Amniotic stem cell (primary cell): Measurements from ENCODE around the gene MEGF8.

ENCODE experiments used
- DNase-seq: peaks from one replicate; lab custom pipeline; 2025; lab: John Stamatoyannopoulos, UW

MEGF8 gene

DNA sequence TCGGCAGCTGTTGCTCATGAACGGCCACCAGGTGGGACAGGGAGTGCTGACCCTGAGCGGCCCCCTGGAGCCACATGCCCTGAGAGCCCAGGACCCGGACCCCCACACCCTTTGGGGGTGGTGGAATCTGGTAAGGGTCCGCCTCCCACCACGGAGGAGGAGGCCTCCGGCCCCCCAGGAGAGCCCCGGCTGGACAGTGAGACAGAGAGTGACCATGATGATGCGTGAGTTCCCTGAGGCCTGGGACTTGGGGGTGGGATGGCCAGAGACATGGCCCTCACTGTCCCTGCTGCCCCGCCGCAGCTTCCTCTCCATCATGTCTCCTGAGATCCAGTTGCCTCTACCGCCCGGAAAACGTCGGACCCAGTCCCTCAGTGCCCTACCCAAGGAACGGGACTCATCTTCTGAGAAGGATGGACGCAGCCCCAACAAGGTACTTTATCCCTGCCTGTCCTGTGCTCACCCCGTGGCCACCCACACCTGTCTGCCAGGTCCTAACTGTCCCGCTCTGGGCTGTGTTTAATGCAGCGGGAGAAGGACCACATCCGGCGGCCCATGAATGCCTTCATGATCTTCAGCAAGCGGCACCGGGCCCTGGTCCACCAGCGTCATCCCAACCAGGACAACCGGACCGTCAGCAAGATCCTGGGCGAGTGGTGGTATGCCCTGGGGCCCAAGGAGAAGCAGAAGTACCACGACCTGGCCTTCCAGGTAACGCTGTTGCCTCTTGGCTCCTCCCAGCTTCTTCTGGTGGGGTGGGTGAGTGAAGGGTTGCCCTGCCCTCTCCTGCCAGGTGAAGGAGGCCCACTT lies 38.2 kb upstream of the MEGF8 start:
- DNase-seq, result no peak

GRCh38 chr19:42287827-42288107 lies 37.7 kb upstream of the MEGF8 start:
- no peak for DNase-seq

- DNase-seq, result no peak
Measured at GRCh38 chr19:42288387-42288786, 37.0 kb upstream of the MEGF8 start.

GRCh38 chr19:42288881-42289555 lies 36.4 kb upstream of the MEGF8 start:
- no peak for DNase-seq

- no peak for DNase-seq
Measured at GRCh38 chr19:42289556-42290041, 35.8 kb upstream of the MEGF8 start.

DNA sequence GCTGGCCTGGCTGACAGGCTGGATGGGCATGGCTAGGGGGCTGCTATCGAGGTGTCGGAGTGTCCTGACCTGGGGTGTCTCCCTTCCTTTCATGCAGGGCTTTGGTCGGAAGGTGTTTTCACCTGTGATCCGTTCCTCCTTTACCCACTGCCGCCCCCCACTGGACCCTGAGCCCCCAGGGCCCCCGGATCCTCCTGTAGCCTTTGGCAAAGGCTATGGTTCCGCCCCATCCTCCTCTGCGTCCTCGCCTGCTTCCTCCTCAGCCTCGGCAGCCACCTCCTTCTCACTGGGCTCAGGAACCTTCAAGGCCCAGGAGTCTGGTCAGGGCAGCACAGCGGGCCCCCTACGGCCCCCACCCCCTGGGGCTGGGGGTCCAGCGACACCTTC lies 35.3 kb upstream of the MEGF8 start:
- DNase-seq, result no peak

DNA sequence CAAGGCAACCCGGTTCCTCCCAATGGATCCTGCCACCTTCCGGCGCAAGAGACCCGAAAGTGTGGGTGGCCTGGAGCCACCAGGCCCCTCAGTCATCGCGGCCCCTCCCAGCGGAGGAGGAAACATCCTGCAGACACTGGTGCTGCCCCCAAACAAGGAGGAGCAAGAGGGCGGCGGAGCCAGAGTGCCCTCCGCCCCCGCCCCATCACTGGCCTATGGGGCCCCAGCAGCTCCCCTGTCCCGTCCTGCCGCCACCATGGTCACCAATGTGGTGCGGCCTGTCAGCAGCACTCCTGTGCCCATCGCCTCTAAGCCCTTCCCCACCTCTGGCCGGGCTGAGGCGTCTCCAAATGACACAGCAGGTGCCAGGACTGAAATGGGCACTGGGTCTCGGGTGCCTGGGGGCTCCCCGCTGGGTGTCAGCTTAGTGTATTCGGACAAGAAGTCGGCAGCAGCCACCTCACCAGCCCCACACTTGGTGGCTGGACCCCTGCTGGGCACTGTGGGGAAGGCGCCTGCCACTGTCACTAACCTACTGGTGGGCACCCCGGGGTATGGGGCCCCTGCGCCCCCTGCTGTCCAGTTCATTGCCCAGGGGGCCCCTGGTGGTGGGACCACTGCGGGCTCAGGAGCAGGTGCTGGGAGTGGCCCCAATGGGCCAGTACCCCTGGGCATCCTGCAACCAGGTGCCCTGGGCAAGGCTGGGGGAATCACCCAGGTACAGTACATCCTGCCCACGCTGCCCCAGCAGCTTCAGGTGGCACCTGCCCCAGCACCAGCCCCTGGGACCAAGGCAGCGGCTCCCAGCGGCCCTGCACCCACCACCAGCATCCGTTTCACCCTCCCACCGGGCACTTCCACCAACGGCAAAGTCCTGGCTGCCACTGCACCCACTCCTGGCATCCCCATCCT lies 34.7 kb upstream of the MEGF8 start:
- no peak for DNase-seq

DNA sequence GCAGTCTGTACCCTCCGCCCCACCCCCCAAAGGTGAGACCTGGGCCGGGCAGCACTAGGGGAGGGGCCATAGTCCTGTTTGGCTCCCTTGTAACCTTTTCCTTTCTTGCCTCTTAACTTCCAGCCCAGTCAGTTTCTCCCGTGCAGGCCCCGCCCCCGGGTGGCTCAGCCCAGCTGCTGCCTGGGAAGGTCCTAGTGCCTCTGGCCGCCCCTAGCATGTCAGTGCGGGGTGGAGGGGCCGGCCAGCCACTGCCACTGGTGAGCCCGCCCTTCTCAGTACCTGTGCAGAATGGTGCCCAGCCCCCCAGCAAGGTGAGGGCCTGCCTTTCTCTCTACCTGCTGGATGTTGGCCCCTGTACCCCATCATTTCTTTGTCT lies 34.0 kb upstream of the MEGF8 start:
- no peak for DNase-seq

DNA sequence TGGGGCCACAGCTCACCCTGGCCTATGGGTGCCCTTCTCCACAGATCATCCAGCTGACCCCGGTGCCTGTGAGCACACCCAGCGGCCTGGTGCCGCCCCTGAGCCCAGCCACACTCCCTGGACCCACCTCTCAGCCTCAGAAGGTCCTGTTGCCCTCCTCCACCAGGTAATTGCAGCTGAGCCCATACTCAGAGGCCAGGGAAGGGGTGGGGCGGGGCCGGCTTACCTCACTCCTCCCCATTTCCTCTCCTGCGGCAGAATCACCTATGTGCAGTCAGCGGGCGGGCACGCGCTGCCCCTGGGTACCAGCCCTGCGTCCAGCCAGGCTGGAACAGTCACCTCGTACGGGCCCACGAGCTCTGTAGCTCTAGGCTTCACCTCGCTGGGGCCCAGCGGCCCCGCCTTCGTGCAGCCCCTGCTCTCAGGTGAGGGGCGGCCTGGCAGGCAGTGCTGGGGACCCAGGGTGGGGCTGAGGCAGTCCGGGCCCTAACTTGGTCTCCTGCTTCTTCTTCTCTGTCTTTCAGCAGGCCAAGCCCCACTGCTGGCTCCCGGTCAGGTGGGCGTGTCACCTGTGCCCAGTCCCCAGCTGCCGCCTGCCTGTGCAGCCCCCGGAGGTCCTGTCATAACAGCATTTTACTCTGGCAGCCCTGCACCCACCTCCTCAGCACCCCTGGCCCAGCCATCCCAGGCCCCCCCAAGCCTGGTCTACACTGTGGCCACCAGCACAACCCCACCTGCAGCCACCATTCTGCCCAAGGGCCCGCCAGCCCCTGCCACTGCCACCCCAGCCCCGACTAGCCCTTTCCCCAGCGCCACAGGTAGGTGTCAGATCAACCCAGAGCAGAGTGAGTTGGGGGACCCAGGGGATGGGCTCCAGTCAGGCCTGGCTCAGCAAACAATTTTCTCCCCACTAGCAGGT lies 33.1 kb upstream of the MEGF8 start:
- no peak for DNase-seq

- DNase-seq, result no peak
Measured at GRCh38 chr19:42292963-42293362, 32.5 kb upstream of the MEGF8 start.

DNA sequence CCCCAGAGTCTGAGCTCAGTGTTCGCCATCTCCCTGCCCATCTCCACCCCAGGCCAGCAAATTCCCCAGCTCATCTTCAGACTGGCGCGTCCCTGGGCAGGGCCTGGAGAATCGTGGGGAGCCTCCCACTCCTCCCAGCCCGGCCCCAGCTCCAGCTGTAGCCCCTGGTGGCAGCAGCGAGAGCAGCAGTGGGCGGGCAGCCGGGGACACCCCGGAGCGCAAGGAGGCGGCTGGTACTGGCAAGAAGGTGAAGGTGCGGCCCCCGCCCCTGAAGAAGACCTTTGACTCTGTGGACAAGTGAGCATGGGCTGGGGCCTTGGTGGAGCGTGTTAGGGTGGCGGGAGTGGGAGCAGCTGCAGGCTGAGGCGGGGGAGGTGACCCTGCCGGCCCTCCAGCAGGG lies 31.9 kb upstream of the MEGF8 start:
- no peak for DNase-seq

DNA sequence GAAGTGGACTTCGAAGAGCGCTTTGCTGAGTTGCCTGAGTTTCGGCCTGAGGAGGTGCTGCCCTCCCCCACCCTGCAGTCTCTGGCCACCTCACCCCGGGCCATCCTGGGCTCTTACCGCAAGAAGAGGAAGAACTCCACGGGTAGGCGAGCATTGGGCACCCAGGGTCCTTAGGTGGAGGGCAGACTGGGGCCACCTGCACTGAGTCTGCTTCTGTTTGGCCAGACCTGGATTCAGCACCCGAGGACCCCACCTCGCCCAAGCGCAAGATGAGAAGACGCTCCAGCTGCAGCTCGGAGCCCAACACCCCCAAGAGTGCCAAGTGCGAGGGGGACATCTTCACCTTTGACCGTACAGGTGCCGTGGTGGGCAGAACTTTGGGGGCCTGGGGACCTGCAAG lies 31.5 kb upstream of the MEGF8 start:
- DNase-seq, result no peak

- DNase-seq, result no peak
Measured at GRCh38 chr19:42294471-42295137, 30.8 kb upstream of the MEGF8 start.

DNA sequence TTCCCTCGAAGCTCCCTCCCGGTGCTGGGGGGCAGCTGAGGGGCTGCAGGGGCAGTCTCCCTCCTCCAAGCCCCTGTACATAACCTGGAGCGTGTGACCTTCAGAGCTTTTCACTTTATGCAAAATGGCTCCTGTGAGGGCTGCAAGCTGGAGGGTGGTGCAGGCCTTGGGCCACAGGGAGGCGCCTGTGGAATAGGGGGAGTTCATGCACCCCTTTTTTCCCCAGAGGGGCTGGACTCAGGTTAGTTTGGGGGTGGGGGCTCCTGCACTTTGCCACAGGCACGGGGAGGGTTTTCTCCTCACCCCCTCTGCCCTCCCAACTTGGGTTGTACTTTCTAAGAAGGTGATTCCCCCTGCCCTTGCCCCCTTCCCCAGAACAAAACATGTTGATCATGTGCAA lies 30.1 kb upstream of the MEGF8 start:
- no peak for DNase-seq

GRCh38 chr19:42295831-42296525 lies 29.5 kb upstream of the MEGF8 start:
- no peak for DNase-seq

GRCh38 chr19:42297039-42297438 lies 28.4 kb upstream of the MEGF8 start:
- DNase-seq, result no peak

DNA sequence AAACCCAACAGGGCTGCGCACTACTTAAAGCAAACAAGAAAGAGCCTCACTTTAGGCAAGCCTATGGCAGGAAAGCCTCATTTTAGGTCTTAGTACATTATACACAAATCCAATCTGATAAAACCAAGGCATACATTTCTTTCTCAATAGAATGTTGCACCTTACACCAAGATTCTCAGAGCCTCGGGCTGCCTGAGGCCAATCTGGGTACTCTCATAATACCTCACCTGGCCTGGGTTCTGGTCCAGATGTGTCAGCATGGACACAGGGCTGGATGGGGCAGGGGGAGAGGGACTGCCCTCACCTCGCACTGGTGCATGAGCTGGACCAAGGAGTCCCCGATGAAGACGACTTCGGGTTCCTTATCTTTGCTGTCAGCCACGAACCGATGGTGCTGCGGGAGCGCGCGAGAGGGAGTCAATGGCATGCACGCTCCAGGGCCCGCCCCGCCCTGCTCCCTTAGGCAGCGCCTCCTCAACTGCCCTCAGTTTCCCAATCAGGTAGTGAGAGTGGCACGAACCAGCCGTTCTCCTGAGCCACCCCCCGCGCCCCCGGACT lies 23.7 kb upstream of the MEGF8 start, which contains the start of gene PRR19:
TSS of gene PRR19 (plus strand) at position 487 of the 558 bp plus-strand sequence. CDS start 7,453 bp downstream, outside the sequence.
- no peak for DNase-seq

DNA sequence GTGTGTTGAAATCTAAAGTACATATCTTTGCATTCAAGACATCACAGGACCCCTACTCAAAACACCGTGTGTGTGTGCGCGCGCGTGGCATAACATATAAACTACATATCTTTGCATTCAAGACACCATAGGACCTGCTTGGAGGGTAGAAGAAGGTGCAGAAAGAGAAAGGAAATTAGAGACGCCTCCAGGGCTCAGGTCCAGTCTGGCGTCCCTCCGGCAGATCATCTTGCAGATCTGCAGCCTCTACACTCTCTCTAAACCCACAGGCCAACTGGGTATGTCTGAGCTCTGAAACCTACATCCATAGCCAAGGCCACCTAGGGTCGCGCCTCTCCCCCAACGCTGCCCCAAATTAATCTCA lies 22.4 kb upstream of the MEGF8 start:
- no peak for DNase-seq

DNA sequence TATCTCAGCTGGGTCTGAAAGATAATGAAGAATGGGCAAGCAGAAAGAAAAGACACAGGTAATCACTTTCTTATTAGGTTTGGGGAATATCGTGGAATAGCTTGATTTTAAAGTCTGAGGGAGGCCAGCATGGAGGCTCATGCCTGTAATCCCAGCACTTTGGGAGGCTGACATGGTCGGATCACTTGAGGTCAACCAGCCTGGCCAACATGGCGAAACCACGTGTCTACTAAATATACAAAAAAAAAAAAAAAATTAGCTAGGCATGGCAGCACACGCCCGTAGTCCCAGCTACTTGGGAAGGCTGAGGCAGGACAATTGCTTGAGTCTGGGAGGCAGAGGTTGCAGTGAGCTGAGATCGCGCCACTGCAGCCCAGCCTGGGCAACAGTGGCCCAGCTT lies 21.6 kb upstream of the MEGF8 start:
- no peak for DNase-seq

GRCh38 chr19:42306646-42307045 lies 18.8 kb upstream of the MEGF8 start:
- no peak for DNase-seq
